PC-3 (cell line): ENCODE data around the gene BMP2K. TPM values are rescaled to one million over a fixed set of nuclear protein-coding genes. Genes with fewer than 3 reads are reported as not detected.

Source experiments
- ATAC-seq: fragments of 200-7000 bp; cut with Tn5 transposase; 2 replicates; pipeline ENCODE4 v1.9.1; 2020; ENCODE audit warnings: mild to moderate bottlenecking, moderate library complexity
- BruUV-seq: library from RNA; stranded (reverse); fragments of 400-500 nt; replicated peaks from 2 replicates; lab custom pipeline; 2021; lab: Mats Ljungman, UMichigan
- CTCF ChIA-PET: fragments of 300-600 bp; sonication (Branson Sonifier 250); formaldehyde crosslinking; loops from one replicate; lab custom pipeline; 2022; ENCODE audit warnings: antibody characterized with exemption; lab: Charles Lee
- POLR2A ChIA-PET: fragments of 300-600 bp; sonication (Branson Sonifier 250); formaldehyde crosslinking; loops from one replicate; lab custom pipeline; 2022; ENCODE audit warnings: antibody characterized with exemption; ENCODE audit not compliant: unreplicated experiment; lab: Charles Lee
- DNase-seq: peaks from one replicate; pipeline ENCODE4 v3.0.0-alpha.2; 2015
- H2AFZ ChIP-seq: fragments of 300-600 bp; sonication (generic); 2 replicates; pipeline ENCODE4 v1.6.0; 2016; ENCODE audit warnings: antibody characterized with exemption, low read length
- H3F3A ChIP-seq: fragments of 300-600 bp; sonication (generic); one replicate; pipeline ENCODE4 v1.6.0; 2017; ENCODE audit warnings: antibody characterized with exemption, low read length, control low read depth, mild to moderate bottlenecking; ENCODE audit not compliant: unreplicated experiment
- H3K27ac ChIP-seq: fragments of 300-600 bp; sonication (generic); 2 replicates; pipeline ENCODE4 v1.5.1; 2016; ENCODE audit warnings: mild to moderate bottlenecking, low read length
- H3K27me3 ChIP-seq: fragments of 300-600 bp; sonication (generic); 2 replicates; pipeline ENCODE4 v1.6.1; 2016; ENCODE audit warnings: low read length, mixed read lengths
- H3K36me3 ChIP-seq: fragments of 300-600 bp; sonication (generic); 2 replicates; pipeline ENCODE4 v1.6.1; 2016; ENCODE audit warnings: low read depth, mixed run types, low read length, mixed read lengths
- H3K4me1 ChIP-seq: fragments of 300-600 bp; sonication (generic); 2 replicates; pipeline ENCODE4 v1.5.1; 2016; ENCODE audit warnings: low read length; ENCODE audit not compliant: insufficient read depth
- H3K4me2 ChIP-seq: fragments of 300-600 bp; sonication (generic); 2 replicates; pipeline ENCODE4 v1.6.0; 2016; ENCODE audit warnings: low read length
- H3K4me3 ChIP-seq: fragments of 300-600 bp; sonication (generic); 2 replicates; pipeline ENCODE4 v1.5.1; 2016; ENCODE audit warnings: mild to moderate bottlenecking, low read length, mixed read lengths
- H3K79me2 ChIP-seq: fragments of 300-600 bp; sonication (generic); 2 replicates; pipeline ENCODE4 v1.6.1; 2017; ENCODE audit warnings: low read length, mixed read lengths
- H3K9ac ChIP-seq: fragments of 300-600 bp; sonication (generic); 2 replicates; pipeline ENCODE4 v1.6.0; 2016; ENCODE audit warnings: mild to moderate bottlenecking, low read length
- H3K9me2 ChIP-seq: fragments of 300-600 bp; sonication (generic); replicated peaks from 2 replicates; pipeline ENCODE4 v1.6.1; 2016; ENCODE audit warnings: mixed run types, low read length, mixed read lengths
- H3K9me3 ChIP-seq: fragments of 300-600 bp; sonication (generic); 2 replicates; pipeline ENCODE4 v1.6.1; 2016; ENCODE audit warnings: low read length, mixed read lengths
- H4K20me1 ChIP-seq: fragments of 300-600 bp; sonication (generic); 2 replicates; pipeline ENCODE4 v1.6.1; 2016; ENCODE audit warnings: low read length, mixed read lengths
- CTCF ChIP-seq: fragments of 300-600 bp; sonication (generic); conservative IDR thresholded peaks from 2 replicates; pipeline ENCODE4 v1.5.1; 2017; ENCODE audit warnings: antibody characterized with exemption, low read depth, mild to moderate bottlenecking, low read length
- EZH2 ChIP-seq: fragments of 300-600 bp; sonication (generic); IDR thresholded peaks from one replicate; pipeline ENCODE4 v1.6.1; 2017; ENCODE audit warnings: antibody characterized with exemption, mild to moderate bottlenecking, low read length; ENCODE audit not compliant: unreplicated experiment
- EZH2phosphoT487 ChIP-seq: fragments of 300-600 bp; sonication (generic); IDR thresholded peaks from 2 replicates; pipeline ENCODE4 v1.6.1; 2018; ENCODE audit warnings: mild to moderate bottlenecking, antibody characterized with exemption, low read length, borderline replicate concordance
- intact Hi-C: fragments of 100-400 bp; cut with micrococcal nuclease; formaldehyde crosslinking; loops from 2 replicates; pipeline ENCODE4 v1.9.0; 2023
- total RNA-seq: library from RNA; depleted of rRNA; stranded (reverse); fragments of >200 nt; gene quantifications from 2 replicates; pipeline ENCODE4 v1.2.3, GENCODE V29; 2014

The BMP2K gene
- total RNA-seq, 1 experiment from 2014 or later, result 24.5 TPM

GRCh38 chr4:78951862-78952472, 175.8 kb downstream of the BMP2K start:
- no peak overlapping the region for H2AFZ ChIP-seq
- no peak overlapping the region for H3K27ac ChIP-seq
- no peaks in the 10 kb centered on the region for H3K79me2 ChIP-seq
- ATAC-seq, result peak; percentile 48; the same call in 1 of the 2 replicates
- intact Hi-C loops, result loop anchor here (2.0 to 10.0 kb wide), 5 partner anchors 75 to 1265 kb away; no protein-coding TSS in a partner anchor
- H3K9me3 ChIP-seq, result no peaks in the 10 kb centered on the region
- DNase-seq, result peak; percentile 61
- no peaks in the 10 kb centered on the region for H3K4me1 ChIP-seq
- no TSS peak for BruUV-seq
- H3K4me3 ChIP-seq, result no peak overlapping the region
- TF ChIP-seq CTCF, result peak; percentile 69
- TF ChIP-seq EZH2phosphoT487, result no peak
- no peak for TF ChIP-seq EZH2
- H4K20me1 ChIP-seq, result no peaks in the 10 kb centered on the region
- peaks cover 5% of the 10 kb centered on the region; the same call in 1 of the 2 replicates for H3K27me3 ChIP-seq
- no peaks in the 10 kb centered on the region for H3K36me3 ChIP-seq
- H3F3A ChIP-seq, result no peaks in the 10 kb centered on the region
- no peak overlapping the region for H3K9ac ChIP-seq
- ChIA-PET CTCF (interaction anchor here (0.9 kb wide), 1 partner anchor 90 kb away, joined by 4 read pairs; no protein-coding TSS in a partner anchor), POLR2A (no interaction called here)
- H3K9me2 ChIP-seq, result no peaks in the 10 kb centered on the region
- H3K4me2 ChIP-seq, result no peak overlapping the region

GRCh38 chr4:78953231-78953630, 177.1 kb downstream of the BMP2K start:
- Histone ChIP-seq H2AFZ (no peak overlapping the region), H3K4me2 (no peak overlapping the region), H3K79me2 (no peaks in the 10 kb centered on the region), H3K9me3 (no peaks in the 10 kb centered on the region), H4K20me1 (no peaks in the 10 kb centered on the region), H3K4me1 (no peaks in the 10 kb centered on the region), H3K36me3 (no peaks in the 10 kb centered on the region), H3F3A (no peaks in the 10 kb centered on the region), H3K27ac (no peak overlapping the region), H3K9ac (no peak overlapping the region), H3K9me2 (no peaks in the 10 kb centered on the region), H3K4me3 (no peak overlapping the region), H3K27me3 (no peaks in the 10 kb centered on the region)
- DNase-seq (no peak), ATAC-seq (no peak)
- intact Hi-C loops, result loop anchor here (2.0 to 10.0 kb wide), 5 partner anchors 74 to 1264 kb away; no protein-coding TSS in a partner anchor
- CTCF ChIA-PET, result interaction anchor here (0.6 kb wide), 1 partner anchor 290 kb away, joined by 3 read pairs; no protein-coding TSS in a partner anchor
- POLR2A ChIA-PET, result no interaction called here
- TF ChIP-seq EZH2 (no peak), CTCF (no peak), EZH2phosphoT487 (no peak)
- no TSS peak for BruUV-seq
